H1 (cell line): ENCODE measurements around the gene NAT10. TPM values are rescaled to one million over a fixed set of nuclear protein-coding genes. Genes with fewer than 3 reads are reported as not detected.

Experiments used
- CTCF ChIA-PET: fragments of 300-600 bp; sonication (Branson Sonifier 250); formaldehyde crosslinking; loops from one replicate; lab custom pipeline; 2021; ENCODE audit not compliant: partially characterized antibody; lab: Charles Lee
- POLR2A ChIA-PET: fragments of 300-600 bp; sonication (Branson Sonifier 250); formaldehyde crosslinking; loops from one replicate; lab custom pipeline; 2021; ENCODE audit warnings: inconsistent platforms; ENCODE audit not compliant: partially characterized antibody; lab: Charles Lee
- DNase-seq, 2 experiments: peaks; one replicate each; pipeline versions ENCODE4 v3.0.0 to v3.0.0-alpha.2; 2010 to 2022; ENCODE audit warnings: low spot score in 2 of 2, low read depth in 1 of 2, mixed read lengths in 1 of 2
- FAIRE-seq: peaks from 2 replicates; lab custom pipeline; 2011; peaks lifted over from hg19 to GRCh38; lab: Jason Lieb, UNC
- H2AFZ ChIP-seq: 2 replicates; pipeline ENCODE4 v1.8.1; 2012; ENCODE audit warnings: low read length, inconsistent platforms
- H2AK5ac ChIP-seq: 2 replicates; pipeline ENCODE4 v1.6.1; 2013; ENCODE audit warnings: low read depth, low read length
- H2BK120ac ChIP-seq: replicated peaks from 2 replicates; pipeline ENCODE3; 2013; ENCODE audit warnings: low read depth, low read length, inconsistent platforms
- H2BK12ac ChIP-seq: 2 replicates; pipeline ENCODE4 v1.6.1; 2013; ENCODE audit warnings: low read depth, low read length
- H2BK15ac ChIP-seq: 2 replicates; pipeline ENCODE4 v1.6.1; 2013; ENCODE audit warnings: low read length
- H2BK20ac ChIP-seq: 2 replicates; pipeline ENCODE4 v1.6.1; 2013; ENCODE audit warnings: low read length
- H2BK5ac ChIP-seq: 2 replicates; pipeline ENCODE4 v1.6.1; 2013; ENCODE audit warnings: low read depth, low read length
- H3K14ac ChIP-seq: 2 replicates; pipeline ENCODE4 v1.6.1; 2013; ENCODE audit warnings: inconsistent platforms; ENCODE audit not compliant: insufficient read length
- H3K18ac ChIP-seq: 2 replicates; pipeline ENCODE4 v1.6.1; 2013; ENCODE audit warnings: low read length; ENCODE audit errors: extremely low read depth
- H3K23ac ChIP-seq: 2 replicates; pipeline ENCODE4 v1.6.1; 2013; ENCODE audit warnings: inconsistent platforms; ENCODE audit not compliant: insufficient read length
- H3K23me2 ChIP-seq: 2 replicates; pipeline ENCODE4 v1.6.1; 2013; ENCODE audit warnings: low read depth, low read length
- H3K27ac ChIP-seq: 2 replicates; pipeline ENCODE4 v1.6.1; 2011; ENCODE audit warnings: low read depth, low read length, inconsistent platforms
- H3K27me3 ChIP-seq, 4 experiments: replicated peaks in 1 of 4; 1 replicate in 1 of 4; 2 replicates in 3 of 4; pipeline versions ENCODE4 v1.6.1 to v1.8.1; 2011 to 2013; ENCODE audit warnings: low read length in 3 of 4, mild to moderate bottlenecking in 3 of 4, inconsistent platforms in 2 of 4, mixed read lengths in 2 of 4, moderate library complexity in 1 of 4; ENCODE audit not compliant: control insufficient read depth in 3 of 4, insufficient read depth in 3 of 4; ENCODE audit errors: extremely low read depth in 1 of 4
- H3K36me3 ChIP-seq, 4 experiments: 2 replicates each; pipeline versions ENCODE4 v1.6.1 to v1.8.1; 2011 to 2013; ENCODE audit warnings: mild to moderate bottlenecking in 4 of 4, low read length in 3 of 4, moderate library complexity in 2 of 4, control low read depth in 1 of 4, inconsistent platforms in 1 of 4; ENCODE audit not compliant: insufficient read depth in 4 of 4, control insufficient read depth in 2 of 4
- H3K4ac ChIP-seq: replicated peaks from 2 replicates; pipeline ENCODE3; 2013; ENCODE audit warnings: low read length, low read depth, mixed read lengths, inconsistent platforms; ENCODE audit not compliant: insufficient read length
- H3K4me1 ChIP-seq, 4 experiments: replicated peaks in 1 of 4; 1 replicate in 1 of 4; 2 replicates in 3 of 4; pipeline versions ENCODE4 v1.6.1 to v1.8.1; 2011 to 2013; ENCODE audit warnings: low read length in 3 of 4, inconsistent platforms in 2 of 4, mixed read lengths in 1 of 4; ENCODE audit not compliant: insufficient read depth in 4 of 4, control insufficient read depth in 3 of 4
- H3K4me2 ChIP-seq, 2 experiments: 2 replicates each; pipeline versions ENCODE4 v1.6.1 to v1.8.1; 2011 to 2013; ENCODE audit warnings: low read depth in 2 of 2, low read length in 2 of 2, control low read depth in 1 of 2, inconsistent platforms in 1 of 2, mild to moderate bottlenecking in 1 of 2; ENCODE audit not compliant: insufficient read depth in 1 of 2
- H3K4me3 ChIP-seq, 4 experiments: fragments of 200-600, 300-600 bp in 1 of 4; sonication (generic), shearing (Covaris generic), sonication (Bioruptor Twin) in 1 of 4; 2 replicates each; pipeline versions ENCODE4 v1.5.1 to v1.8.1; 2011 to 2016; ENCODE audit warnings: low read length in 4 of 4, low read depth in 3 of 4, control low read depth in 2 of 4, inconsistent platforms in 2 of 4, mild to moderate bottlenecking in 2 of 4, mixed read lengths in 1 of 4, moderate library complexity in 1 of 4; ENCODE audit not compliant: insufficient read depth in 2 of 4; ENCODE audit errors: extremely low read depth in 1 of 4
- H3K56ac ChIP-seq: replicated peaks from 2 replicates; pipeline ENCODE3; 2013; ENCODE audit warnings: low read depth, mild to moderate bottlenecking, mixed read lengths, low read length, inconsistent platforms; ENCODE audit not compliant: insufficient read length
- H3K79me1 ChIP-seq: 2 replicates; pipeline ENCODE4 v1.6.1; 2013; ENCODE audit warnings: low read depth, low read length, control low read depth
- H3K79me2 ChIP-seq, 2 experiments: 2 replicates each; pipeline versions ENCODE4 v1.6.1 to v1.8.1; 2012 to 2013; ENCODE audit warnings: low read length in 2 of 2, mild to moderate bottlenecking in 2 of 2, inconsistent platforms in 1 of 2; ENCODE audit not compliant: insufficient read depth in 2 of 2, control insufficient read depth in 1 of 2
- H3K9ac ChIP-seq, 4 experiments: replicated peaks in 1 of 4; 1 replicate in 1 of 4; 2 replicates in 3 of 4; pipeline versions ENCODE4 v1.6.1 to v1.8.1; 2011 to 2013; ENCODE audit warnings: low read depth in 3 of 4, low read length in 3 of 4, control low read depth in 2 of 4, mild to moderate bottlenecking in 2 of 4, moderate library complexity in 2 of 4, inconsistent platforms in 1 of 4; ENCODE audit errors: extremely low read depth in 1 of 4
- H3K9me3 ChIP-seq, 2 experiments: 2 replicates each; pipeline versions ENCODE4 v1.6.1 to v1.8.1; 2012 to 2013; ENCODE audit warnings: mild to moderate bottlenecking in 2 of 2, moderate library complexity in 2 of 2, control low read depth in 1 of 2, inconsistent platforms in 1 of 2, low read depth in 1 of 2, low read length in 1 of 2, mixed read lengths in 1 of 2; ENCODE audit not compliant: insufficient read depth in 2 of 2
- H4K20me1 ChIP-seq, 2 experiments: replicated peaks in 1 of 2; 2 replicates each; pipeline versions ENCODE3 to v1.8.1; 2011 to 2013; ENCODE audit warnings: inconsistent platforms in 2 of 2, low read length in 2 of 2, mild to moderate bottlenecking in 1 of 2; ENCODE audit not compliant: insufficient read depth in 2 of 2, control insufficient read depth in 1 of 2
- H4K5ac ChIP-seq: 2 replicates; pipeline ENCODE4 v1.6.1; 2013; ENCODE audit warnings: low read length, low read depth, mixed read lengths, inconsistent platforms; ENCODE audit not compliant: insufficient read length
- H4K8ac ChIP-seq: 2 replicates; pipeline ENCODE4 v1.8.0; 2013; ENCODE audit warnings: mild to moderate bottlenecking, moderate library complexity, low read length, inconsistent platforms; ENCODE audit not compliant: insufficient read depth; ENCODE audit errors: extremely low read depth
- H4K91ac ChIP-seq: replicated peaks from 2 replicates; pipeline ENCODE3; 2013; ENCODE audit warnings: low read length, mixed read lengths, inconsistent platforms; ENCODE audit not compliant: insufficient read length
- BRCA1 ChIP-seq: IDR thresholded peaks from 2 replicates; pipeline ENCODE4 v1.6.1; 2012; ENCODE audit warnings: low read depth, low read length, improper control_type of control experiment
- EZH2 ChIP-seq: fragments of 200-600 bp; sonication (generic); IDR thresholded peaks from 2 replicates; pipeline ENCODE4 v1.7.1; 2012; ENCODE audit warnings: low read depth, mild to moderate bottlenecking, moderate library complexity, low read length, inconsistent platforms; ENCODE audit not compliant: severe bottlenecking
- GABPA ChIP-seq: IDR thresholded peaks from 2 replicates; pipeline ENCODE4 v1.6.1; 2011; ENCODE audit warnings: mild to moderate bottlenecking, low read length, moderate library complexity, borderline replicate concordance; ENCODE audit not compliant: insufficient read depth
- GTF2F1 ChIP-seq: IDR thresholded peaks from 2 replicates; pipeline ENCODE4 v1.6.1; 2012; ENCODE audit warnings: low read depth, low read length, improper control_type of control experiment, borderline replicate concordance
- KDM4A ChIP-seq: IDR thresholded peaks from one replicate; pipeline ENCODE4 v1.7.1; 2012; ENCODE audit warnings: low read depth, mild to moderate bottlenecking, moderate library complexity, low read length, inconsistent platforms; ENCODE audit not compliant: severe bottlenecking
- SP1 ChIP-seq: IDR thresholded peaks from 2 replicates; pipeline ENCODE4 v1.6.1; 2011; ENCODE audit warnings: low read depth, low read length
- WGBS, 2 experiments: shearing (Covaris generic) in 1 of 2; methylation state at CpG; one replicate each; pipeline versions ENCODE4 v1.1.6 to v1.1.7; 2013 to 2015; ENCODE audit warnings: low lambda C conversion rate in 2 of 2, mixed read lengths in 2 of 2, inconsistent platforms in 1 of 2, low coverage in 1 of 2, missing lambda C conversion rate in 1 of 2; ENCODE audit not compliant: insufficient replicate concordance in 2 of 2, insufficient coverage in 1 of 2, insufficient read length in 1 of 2; ENCODE audit errors: extremely low coverage in 1 of 2, missing lambda C conversion rate in 1 of 2; 5-methylcytosine and 5-hydroxymethylcytosine counted together
- polyA plus RNA-seq, 7 experiments: library from polyadenylated mRNA; depleted of rRNA in 3 of 7; stranded (reverse) in 5 of 7; unstranded in 2 of 7; fragments of >200 nt in 5 of 7; fragments of 200-250 nt in 2 of 7; gene quantifications; 1 replicate in 5 of 7; 2 replicates in 1 of 7; 4 replicates in 1 of 7; pipeline versions ENCODE4 v1.2.1 to v1.2.3, GENCODE V29; 2011 to 2013; ENCODE audit warnings: missing spikeins in 2 of 7, mixed read lengths in 2 of 7
- total RNA-seq: library from RNA; stranded (reverse); fragmentation: NEBNext Ultra II Directional; extraction: Animal tissue kit (Norgen Biotek cat#: 25700); gene quantifications from 2 replicates; pipeline ENCODE4 v1.2.1, GENCODE V29; 2021

NAT10 gene
- total and polyA plus RNA-seq, 2 of the 8 experiments (the other 6 are each of a cell fraction or from before 2014, with no cell fraction given), result 66.3 to 89.6 TPM

DNA sequence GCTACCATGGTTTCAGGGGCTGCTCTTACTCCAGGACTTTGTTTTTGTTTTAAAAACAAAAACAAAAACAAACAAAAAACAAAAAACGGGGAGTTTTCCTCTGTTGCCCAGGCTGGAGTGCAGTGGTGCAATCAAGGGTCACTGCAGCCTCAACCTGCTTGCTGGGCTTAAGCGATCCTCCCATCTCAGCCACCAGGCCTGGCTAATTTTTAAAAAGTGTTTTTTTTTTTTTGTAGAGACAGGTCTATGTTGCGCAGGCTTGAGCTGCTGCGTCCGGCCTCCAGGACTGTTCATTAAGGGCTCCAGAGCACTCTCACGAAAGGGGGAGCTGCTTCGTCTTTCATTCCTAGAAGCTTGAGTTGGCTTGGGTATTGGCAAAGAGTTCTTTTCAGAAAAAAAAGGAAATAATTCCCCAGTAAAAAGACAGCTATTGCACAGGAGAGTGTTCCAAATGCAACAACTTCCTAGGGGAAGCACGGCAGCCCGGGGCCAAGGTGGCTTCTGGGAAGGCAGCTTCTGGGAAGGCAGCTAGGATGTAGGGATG, 78.5 kb downstream of the NAT10 start:
- Histone ChIP-seq H3K79me2 (no peaks in the 10 kb centered on the region), H3K9ac (no peak overlapping the region), H3K4ac (no peak overlapping the region), H4K91ac (peak overlapping the region; percentile 93), H2AFZ (no peak overlapping the region), H3K9me3 (no peaks in the 10 kb centered on the region), H3K14ac (no peak overlapping the region), H2BK120ac (no peak overlapping the region), H4K20me1 (no peaks in the 10 kb centered on the region), H3K79me1 (no peaks in the 10 kb centered on the region), H3K27ac (no peak overlapping the region), H3K4me2 (no peak overlapping the region), H3K4me3 (no peak overlapping the region), H3K23ac (no peak overlapping the region), H2BK12ac (peak overlapping the region; percentile 62; the same call in 1 of the 2 replicates), H2BK5ac (peak overlapping the region; percentile 48; the same call in 1 of the 2 replicates), H3K36me3 (no peaks in the 10 kb centered on the region; a peak in 2 of 8 replicates), H3K56ac (no peak overlapping the region), H3K27me3 (no peaks in the 10 kb centered on the region), H3K18ac (no peak overlapping the region), H2BK20ac (no peak overlapping the region), H4K5ac (no peak overlapping the region), H3K23me2 (no peaks in the 10 kb centered on the region), H4K8ac (no peak overlapping the region), H3K4me1 (peaks cover 17 to 31% (median 19%) of the 10 kb centered on the region in 4 experiments), H2AK5ac (no peak overlapping the region), H2BK15ac (0 out of 2 replicates have a peak overlapping the region, but pooled peaks have one; percentile 4)
- POLR2A ChIA-PET, result interaction anchor here (0.9 to 1.4 kb wide), 4 partner anchors 9 to 173 kb away, joined by 3 to 4 read pairs (median 3); no protein-coding TSS in a partner anchor
- CTCF ChIA-PET, result interaction anchor here (1.0 to 7.7 kb wide), 9 partner anchors 8 to 179 kb away, joined by 3 to 92 read pairs (median 5); partner anchors contain the start of gene ABTB2
- FAIRE-seq (no peak), DNase-seq (no peak)
- WGBS, 2 experiments, result 90% methylated on average over 9 of the region's 9 CpGs; no CpG with 5 or more reads in 1 of the 2 experiments
- TF ChIP-seq EZH2 (no peak), SP1 (no peak), GABPA (no peak), KDM4A (no peak), GTF2F1 (no peak), BRCA1 (no peak)
